GM23338 (cell line): ENCODE measurements around the gene GRIN2B. TPM values are rescaled to one million over a fixed set of nuclear protein-coding genes. Genes with fewer than 3 reads are reported as not detected.

ENCODE experiments used
- ATAC-seq: fragments of 200-7000 bp; cut with Tn5 transposase; 3 replicates; pipeline ENCODE4 v1.9.1; 2020
- DNase-seq: peaks from one replicate; pipeline ENCODE4 v3.0.0-alpha.2; 2015; ENCODE audit warnings: low spot score
- H2AFZ ChIP-seq: fragments of 200-600 bp; sonication (generic); 2 replicates; pipeline ENCODE4 v1.8.0; 2016; ENCODE audit warnings: antibody characterized with exemption, mild to moderate bottlenecking, moderate library complexity
- H3F3A ChIP-seq: fragments of 200-600 bp; sonication (generic); replicated peaks from 2 replicates; pipeline ENCODE4 v1.8.0; 2017; ENCODE audit warnings: antibody characterized with exemption, mixed run types, low read depth
- H3K27ac ChIP-seq: fragments of 200-600 bp; sonication (generic); 2 replicates; pipeline ENCODE4 v1.6.1; 2016; ENCODE audit warnings: low read depth
- H3K27me3 ChIP-seq: fragments of 200-600 bp; sonication (generic); 2 replicates; pipeline ENCODE4 v1.8.0; 2016; ENCODE audit warnings: mild to moderate bottlenecking, mixed run types, moderate library complexity; ENCODE audit not compliant: insufficient read depth
- H3K36me3 ChIP-seq: fragments of 200-600 bp; sonication (generic); 2 replicates; pipeline ENCODE4 v1.8.0; 2016; ENCODE audit warnings: mild to moderate bottlenecking; ENCODE audit not compliant: insufficient read depth
- H3K4me1 ChIP-seq: fragments of 200-600 bp; sonication (generic); 2 replicates; pipeline ENCODE4 v1.8.0; 2016; ENCODE audit warnings: mild to moderate bottlenecking, moderate library complexity; ENCODE audit not compliant: insufficient read depth
- H3K4me2 ChIP-seq: fragments of 200-600 bp; sonication (generic); 2 replicates; pipeline ENCODE4 v1.7.1; 2017; ENCODE audit warnings: mixed run types
- H3K4me3 ChIP-seq: fragments of 200-600 bp; sonication (generic); 2 replicates; pipeline ENCODE4 v1.6.1; 2016; ENCODE audit warnings: mixed run types
- H3K79me2 ChIP-seq: fragments of 200-600 bp; sonication (generic); replicated peaks from 2 replicates; pipeline ENCODE4 v1.8.0; 2017; ENCODE audit warnings: mild to moderate bottlenecking; ENCODE audit not compliant: insufficient read depth
- H3K9me2 ChIP-seq: fragments of 200-600 bp; sonication (generic); 2 replicates; pipeline ENCODE4 v1.8.0; 2017; ENCODE audit not compliant: insufficient read depth
- H4K20me1 ChIP-seq: fragments of 200-600 bp; sonication (generic); replicated peaks from 2 replicates; pipeline ENCODE4 v1.8.0; 2017; ENCODE audit warnings: mild to moderate bottlenecking; ENCODE audit not compliant: insufficient read depth
- H3K27ac Mint-ChIP-seq: 2 replicates; pipeline ENCODE4 v1.8.0; 2020; ENCODE audit warnings: inconsistent platforms, mild to moderate bottlenecking, moderate library complexity, mixed read lengths
- H3K27me3 Mint-ChIP-seq: 3 replicates; pipeline ENCODE4 v1.8.0; 2022; ENCODE audit warnings: low read depth, mild to moderate bottlenecking, moderate library complexity, mixed read lengths, inconsistent platforms; ENCODE audit not compliant: insufficient read depth, poor library complexity
- H3K36me3 Mint-ChIP-seq: 3 replicates; pipeline ENCODE4 v1.8.0; 2021; ENCODE audit warnings: low read depth, mild to moderate bottlenecking, inconsistent platforms, moderate library complexity, mixed read lengths
- H3K4me1 Mint-ChIP-seq: 3 replicates; pipeline ENCODE4 v1.8.0; 2020; ENCODE audit warnings: mild to moderate bottlenecking, inconsistent platforms, mixed read lengths
- H3K4me3 Mint-ChIP-seq: 3 replicates; pipeline ENCODE4 v1.8.0; 2021; ENCODE audit warnings: moderate library complexity, mild to moderate bottlenecking, inconsistent platforms, mixed read lengths
- H3K9me3 Mint-ChIP-seq: 3 replicates; pipeline ENCODE4 v1.8.0; 2020; ENCODE audit warnings: moderate library complexity, mild to moderate bottlenecking, inconsistent platforms, mixed read lengths
- CTCF ChIP-seq, 2 experiments: fragments of 200-600 bp in 1 of 2; sonication (generic) in 1 of 2; conservative IDR thresholded peaks; 2 replicates each; pipeline versions ENCODE4 v1.5.1 to v1.6.1; 2016 to 2017; ENCODE audit warnings: antibody characterized with exemption in 2 of 2, low read depth in 2 of 2, mild to moderate bottlenecking in 2 of 2, moderate library complexity in 1 of 2
- ETS1 ChIP-seq: IDR thresholded peaks from 2 replicates; pipeline ENCODE4 v1.6.1; 2016; ENCODE audit warnings: antibody characterized with exemption
- EZH2 ChIP-seq: fragments of 200-600 bp; sonication (generic); IDR thresholded peaks from one replicate; pipeline ENCODE4 v1.8.0; 2017; ENCODE audit warnings: antibody characterized with exemption, mild to moderate bottlenecking, low read depth; ENCODE audit not compliant: unreplicated experiment
- EZH2phosphoT487 ChIP-seq: fragments of 200-600 bp; sonication (generic); IDR thresholded peaks from one replicate; pipeline ENCODE4 v1.8.1; 2018; ENCODE audit warnings: antibody characterized with exemption; ENCODE audit not compliant: unreplicated experiment
- JUNB ChIP-seq: IDR thresholded peaks from one replicate; pipeline ENCODE4 v1.6.1; 2016; ENCODE audit warnings: antibody characterized with exemption; ENCODE audit not compliant: unreplicated experiment
- polyA plus RNA-seq: library from polyadenylated mRNA; unstranded; fragments of >200 nt; fragmentation: Nextera tagmentation; extraction: Ambion mirVana; gene quantifications from 2 replicates; pipeline ENCODE4 v1.2.1, GENCODE V29; 2016
- total RNA-seq: library from RNA; depleted of rRNA; stranded (reverse); fragments of >200 nt; shearing (Covaris generic); gene quantifications from 2 replicates; pipeline ENCODE4 v1.2.3, GENCODE V29; 2014
- TF ChIP-seq, protein P1 (sequence below): fragments of 250-450 bp; sonication (Bioruptor Pico); IDR thresholded peaks from 2 replicates; pipeline ENCODE4 v1.5.0; 2020; ENCODE audit warnings: mild to moderate bottlenecking, moderate library complexity

GRIN2B gene
- total and polyA plus RNA-seq, 2 experiments from 2014 or later: 0.31 to 3.0 TPM

- TF ChIP-seq, protein P1, sequence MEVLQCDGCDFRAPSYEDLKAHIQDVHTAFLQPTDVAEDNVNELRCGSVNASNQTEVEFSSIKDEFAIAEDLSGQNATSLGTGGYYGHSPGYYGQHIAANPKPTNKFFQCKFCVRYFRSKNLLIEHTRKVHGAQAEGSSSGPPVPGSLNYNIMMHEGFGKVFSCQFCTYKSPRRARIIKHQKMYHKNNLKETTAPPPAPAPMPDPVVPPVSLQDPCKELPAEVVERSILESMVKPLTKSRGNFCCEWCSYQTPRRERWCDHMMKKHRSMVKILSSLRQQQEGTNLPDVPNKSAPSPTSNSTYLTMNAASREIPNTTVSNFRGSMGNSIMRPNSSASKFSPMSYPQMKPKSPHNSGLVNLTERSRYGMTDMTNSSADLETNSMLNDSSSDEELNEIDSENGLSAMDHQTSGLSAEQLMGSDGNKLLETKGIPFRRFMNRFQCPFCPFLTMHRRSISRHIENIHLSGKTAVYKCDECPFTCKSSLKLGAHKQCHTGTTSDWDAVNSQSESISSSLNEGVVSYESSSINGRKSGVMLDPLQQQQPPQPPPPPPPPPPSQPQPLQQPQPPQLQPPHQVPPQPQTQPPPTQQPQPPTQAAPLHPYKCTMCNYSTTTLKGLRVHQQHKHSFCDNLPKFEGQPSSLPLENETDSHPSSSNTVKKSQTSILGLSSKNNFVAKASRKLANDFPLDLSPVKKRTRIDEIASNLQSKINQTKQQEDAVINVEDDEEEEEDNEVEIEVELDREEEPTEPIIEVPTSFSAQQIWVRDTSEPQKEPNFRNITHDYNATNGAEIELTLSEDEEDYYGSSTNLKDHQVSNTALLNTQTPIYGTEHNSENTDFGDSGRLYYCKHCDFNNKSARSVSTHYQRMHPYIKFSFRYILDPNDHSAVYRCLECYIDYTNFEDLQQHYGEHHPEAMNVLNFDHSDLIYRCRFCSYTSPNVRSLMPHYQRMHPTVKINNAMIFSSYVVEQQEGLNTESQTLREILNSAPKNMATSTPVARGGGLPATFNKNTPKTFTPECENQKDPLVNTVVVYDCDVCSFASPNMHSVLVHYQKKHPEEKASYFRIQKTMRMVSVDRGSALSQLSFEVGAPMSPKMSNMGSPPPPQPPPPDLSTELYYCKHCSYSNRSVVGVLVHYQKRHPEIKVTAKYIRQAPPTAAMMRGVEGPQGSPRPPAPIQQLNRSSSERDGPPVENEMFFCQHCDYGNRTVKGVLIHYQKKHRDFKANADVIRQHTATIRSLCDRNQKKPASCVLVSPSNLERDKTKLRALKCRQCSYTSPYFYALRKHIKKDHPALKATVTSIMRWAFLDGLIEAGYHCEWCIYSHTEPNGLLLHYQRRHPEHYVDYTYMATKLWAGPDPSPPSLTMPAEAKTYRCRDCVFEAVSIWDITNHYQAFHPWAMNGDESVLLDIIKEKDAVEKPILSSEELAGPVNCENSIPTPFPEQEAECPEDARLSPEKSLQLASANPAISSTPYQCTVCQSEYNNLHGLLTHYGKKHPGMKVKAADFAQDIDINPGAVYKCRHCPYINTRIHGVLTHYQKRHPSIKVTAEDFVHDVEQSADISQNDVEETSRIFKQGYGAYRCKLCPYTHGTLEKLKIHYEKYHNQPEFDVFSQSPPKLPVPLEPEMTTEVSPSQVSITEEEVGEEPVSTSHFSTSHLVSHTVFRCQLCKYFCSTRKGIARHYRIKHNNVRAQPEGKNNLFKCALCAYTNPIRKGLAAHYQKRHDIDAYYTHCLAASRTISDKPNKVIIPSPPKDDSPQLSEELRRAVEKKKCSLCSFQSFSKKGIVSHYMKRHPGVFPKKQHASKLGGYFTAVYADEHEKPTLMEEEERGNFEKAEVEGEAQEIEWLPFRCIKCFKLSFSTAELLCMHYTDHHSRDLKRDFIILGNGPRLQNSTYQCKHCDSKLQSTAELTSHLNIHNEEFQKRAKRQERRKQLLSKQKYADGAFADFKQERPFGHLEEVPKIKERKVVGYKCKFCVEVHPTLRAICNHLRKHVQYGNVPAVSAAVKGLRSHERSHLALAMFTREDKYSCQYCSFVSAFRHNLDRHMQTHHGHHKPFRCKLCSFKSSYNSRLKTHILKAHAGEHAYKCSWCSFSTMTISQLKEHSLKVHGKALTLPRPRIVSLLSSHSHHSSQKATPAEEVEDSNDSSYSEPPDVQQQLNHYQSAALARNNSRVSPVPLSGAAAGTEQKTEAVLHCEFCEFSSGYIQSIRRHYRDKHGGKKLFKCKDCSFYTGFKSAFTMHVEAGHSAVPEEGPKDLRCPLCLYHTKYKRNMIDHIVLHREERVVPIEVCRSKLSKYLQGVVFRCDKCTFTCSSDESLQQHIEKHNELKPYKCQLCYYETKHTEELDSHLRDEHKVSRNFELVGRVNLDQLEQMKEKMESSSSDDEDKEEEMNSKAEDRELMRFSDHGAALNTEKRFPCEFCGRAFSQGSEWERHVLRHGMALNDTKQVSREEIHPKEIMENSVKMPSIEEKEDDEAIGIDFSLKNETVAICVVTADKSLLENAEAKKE: no peak
- no peak for TF ChIP-seq JUNB
These were observed 7.4 kb downstream of the GRIN2B start (continued) for GRCh38 chr12:13973996-13974395.

DNA sequence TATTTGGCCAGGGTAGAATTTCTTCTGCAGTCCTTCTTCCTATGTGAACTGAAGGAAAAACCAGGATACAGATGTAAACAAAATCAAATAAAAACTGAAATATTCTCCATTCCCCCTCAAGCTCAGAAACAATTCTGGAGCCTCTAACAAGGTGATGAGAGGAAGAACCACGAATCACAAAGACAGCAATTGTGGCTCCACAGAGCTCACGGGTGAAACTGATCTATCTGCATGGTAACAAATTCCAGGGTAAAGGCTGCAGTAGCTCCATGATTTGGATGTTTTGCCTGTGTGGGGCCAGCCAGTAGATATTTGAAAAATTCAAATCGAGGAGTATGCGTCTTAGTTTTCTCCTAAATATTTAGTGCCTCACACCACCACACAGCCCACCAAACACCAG is 10.6 kb downstream of the GRIN2B start:
- H3F3A ChIP-seq: no peaks in the 10 kb centered on the region
- Mint-ChIP-seq H3K4me1 (peaks cover 26% of the 10 kb centered on the region), H3K4me3 (no peak overlapping the region), H3K27ac (0 out of 2 replicates have a peak overlapping the region, but pooled peaks have one; percentile 0), H3K27me3 (peaks cover 4% of the 10 kb centered on the region), H3K9me3 (no peaks in the 10 kb centered on the region), H3K36me3 (no peaks in the 10 kb centered on the region)
- no peaks in the 10 kb centered on the region for H4K20me1 ChIP-seq
- ATAC-seq (peak; percentile 54; the same call in 2 of the 3 replicates), DNase-seq (peak; percentile 23)
- H3K9me2 ChIP-seq: peaks cover 3% of the 10 kb centered on the region; the same call in 1 of the 2 replicates
- no peaks in the 10 kb centered on the region for H3K36me3 ChIP-seq
- no peak overlapping the region for H3K27ac ChIP-seq
- peaks cover 17% of the 10 kb centered on the region for H3K4me1 ChIP-seq
- no peak overlapping the region for H3K4me3 ChIP-seq
- H3K79me2 ChIP-seq: no peaks in the 10 kb centered on the region
- no peaks in the 10 kb centered on the region for H3K27me3 ChIP-seq
- no peak overlapping the region for H2AFZ ChIP-seq
- 0 out of 2 replicates have a peak overlapping the region, but pooled peaks have one; percentile 19 for H3K4me2 ChIP-seq
- TF ChIP-seq EZH2: no peak
- no peak for TF ChIP-seq EZH2phosphoT487
- TF ChIP-seq, protein P1: no peak
- TF ChIP-seq ETS1: no peak
- no peak for TF ChIP-seq CTCF (conservative IDR thresholded peaks at IDR 0.05; ENCODE audit: low read depth in 2 of 2)
